ENCODE data around the gene CASP9.
"Not testable (repeated sequence)": the region's sequence is repeated elsewhere in the genome, so short reads cannot be mapped to it uniquely, and the experiment has no call there.

- TF ChIP-seq CTCF (conservative IDR thresholded peaks at IDR 0.05 in 1 of 2, IDR thresholded peaks at IDR 0.05 in 1 of 2; ENCODE audit: low read depth in 1 of 2, low read length in 2 of 2); EZH2 (IDR thresholded peaks at IDR 0.05; ENCODE audit: low read length, missing control alignments): not testable (repeated sequence)
Observed at GRCh38 chr1:15486844-15487610, 37.0 kb downstream of the CASP9 start.
